OCI-LY3 (cell line): ENCODE data around the gene PRR16.

Experiments
- H2AFZ ChIP-seq: fragments of 200-600, 300-600 bp; shearing (Covaris generic); 2 replicates; pipeline ENCODE4 v1.6.0; 2014; ENCODE audit warnings: antibody characterized with exemption, low read depth, low read length
- H3K27ac ChIP-seq: fragments of 200-600, 300-600 bp; sonication (generic); 2 replicates; pipeline ENCODE4 v1.5.1; 2014; ENCODE audit warnings: mild to moderate bottlenecking, low read length, moderate library complexity, mixed read lengths
- H3K27me3 ChIP-seq: fragments of 200-600, 300-600 bp; sonication (generic); 2 replicates; pipeline ENCODE4 v1.6.1; 2014; ENCODE audit warnings: low read depth, low read length, mixed read lengths
- H3K36me3 ChIP-seq: fragments of 200-600, 300-600 bp; sonication (generic); replicated peaks from 2 replicates; pipeline ENCODE3; 2014; ENCODE audit warnings: low read depth, low read length, mixed read lengths
- H3K4me1 ChIP-seq: fragments of 300-600, 200-600 bp; sonication (generic); 2 replicates; pipeline ENCODE4 v1.6.1; 2014; ENCODE audit warnings: low read length, mixed read lengths
- H3K4me2 ChIP-seq: fragments of 200-600, 300-600 bp; sonication (generic); 2 replicates; pipeline ENCODE4 v1.6.1; 2014; ENCODE audit warnings: low read length, mixed read lengths
- H3K4me3 ChIP-seq: fragments of 300-600, 200-600 bp; sonication (generic); 2 replicates; pipeline ENCODE4 v1.5.1; 2014; ENCODE audit warnings: antibody characterized with exemption, mild to moderate bottlenecking, low read length, moderate library complexity
- H3K79me2 ChIP-seq: fragments of 300-600, 200-600 bp; shearing (Covaris generic); 2 replicates; pipeline ENCODE4 v1.6.1; 2014; ENCODE audit warnings: mild to moderate bottlenecking, low read length, mixed read lengths
- H3K9ac ChIP-seq: fragments of 300-600, 200-600 bp; shearing (Covaris generic); 2 replicates; pipeline ENCODE4 v1.6.0; 2014; ENCODE audit warnings: mild to moderate bottlenecking, low read length, moderate library complexity
- H3K9me3 ChIP-seq: fragments of 200-600, 300-600 bp; shearing (Covaris generic); 2 replicates; pipeline ENCODE4 v1.6.1; 2014; ENCODE audit warnings: low read length, mixed read lengths; ENCODE audit not compliant: insufficient read depth
- H4K20me1 ChIP-seq: fragments of 200-600, 300-600 bp; sonication (generic); 2 replicates; pipeline ENCODE4 v1.6.1; 2016; ENCODE audit warnings: low read length, mixed read lengths; ENCODE audit not compliant: insufficient read depth
- CTCF ChIP-seq: fragments of 200-600, 300-600 bp; sonication (generic); IDR thresholded peaks from 2 replicates; pipeline ENCODE4 v1.5.1; 2014; ENCODE audit warnings: antibody characterized with exemption, low read length, low read depth
- EZH2phosphoT487 ChIP-seq: fragments of 200-600 bp; shearing (Covaris generic); IDR thresholded peaks from 2 replicates; pipeline ENCODE4 v1.6.1; 2018; ENCODE audit warnings: antibody characterized with exemption, mixed run types, low read depth

Gene PRR16

GRCh38 chr5:120703918-120704587 is 240.0 kb downstream of the PRR16 start:
- Histone ChIP-seq H3K9me3 (no peaks in the 10 kb centered on the region), H3K79me2 (no peaks in the 10 kb centered on the region), H2AFZ (no peak overlapping the region), H4K20me1 (no peaks in the 10 kb centered on the region), H3K27ac (no peak overlapping the region), H3K36me3 (no peaks in the 10 kb centered on the region), H3K4me3 (no peak overlapping the region), H3K9ac (no peak overlapping the region), H3K4me1 (no peaks in the 10 kb centered on the region), H3K4me2 (no peak overlapping the region), H3K27me3 (no peaks in the 10 kb centered on the region)
- no peak for TF ChIP-seq CTCF
- TF ChIP-seq EZH2phosphoT487 = no peak

DNA sequence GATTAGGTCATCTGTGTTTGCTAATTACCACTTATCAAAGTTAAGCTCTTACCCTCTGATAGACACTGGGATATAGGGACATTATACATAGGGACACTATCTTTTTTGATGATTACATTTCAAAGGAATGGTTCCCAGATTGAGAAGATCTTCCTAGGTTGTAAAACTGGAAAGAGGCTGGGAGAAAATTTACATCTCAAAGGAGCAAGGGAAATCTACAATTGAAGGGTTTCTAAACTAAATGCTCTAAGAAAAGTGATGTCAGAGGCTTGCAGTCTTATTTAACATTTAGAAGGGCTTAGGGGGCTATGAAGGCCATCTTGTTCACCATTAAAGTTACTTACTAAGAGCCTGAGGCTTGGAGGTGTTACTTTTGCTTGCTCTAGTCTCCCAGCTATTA is 242.8 kb downstream of the PRR16 start:
- H4K20me1 ChIP-seq = no peaks in the 10 kb centered on the region
- no peaks in the 10 kb centered on the region for H3K79me2 ChIP-seq
- H3K4me2 ChIP-seq = no peak overlapping the region
- no peak overlapping the region for H2AFZ ChIP-seq
- no peak overlapping the region for H3K27ac ChIP-seq
- no peak overlapping the region for H3K9ac ChIP-seq
- H3K4me1 ChIP-seq = no peaks in the 10 kb centered on the region
- H3K9me3 ChIP-seq = no peaks in the 10 kb centered on the region
- no peak for TF ChIP-seq CTCF
- no peak for TF ChIP-seq EZH2phosphoT487
- H3K36me3 ChIP-seq = no peaks in the 10 kb centered on the region
- H3K4me3 ChIP-seq = no peak overlapping the region
- no peaks in the 10 kb centered on the region for H3K27me3 ChIP-seq

DNA sequence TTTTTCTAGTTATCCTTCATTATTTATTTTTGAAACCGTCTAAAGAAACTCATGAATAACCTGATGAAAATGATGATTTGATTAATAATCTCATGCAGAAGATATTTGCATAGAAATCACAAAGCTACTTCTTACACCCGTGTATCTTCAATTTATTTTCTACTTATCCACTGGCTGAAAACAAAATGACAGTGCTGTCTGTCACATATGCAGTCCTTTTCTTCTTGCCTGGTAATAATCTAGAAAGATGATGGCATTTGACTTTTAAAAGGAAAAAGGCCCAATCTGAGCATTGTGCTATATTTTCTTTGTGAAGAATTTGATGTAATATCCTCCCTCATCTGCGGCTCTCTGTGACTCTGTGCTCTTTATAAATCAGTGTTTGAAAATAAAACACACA is 253.3 kb downstream of the PRR16 start:
- Histone ChIP-seq H2AFZ (no peak overlapping the region), H3K4me3 (no peak overlapping the region), H3K79me2 (no peaks in the 10 kb centered on the region), H3K36me3 (no peaks in the 10 kb centered on the region), H3K9ac (no peak overlapping the region), H3K4me2 (no peak overlapping the region), H4K20me1 (no peaks in the 10 kb centered on the region), H3K27ac (no peak overlapping the region), H3K4me1 (no peaks in the 10 kb centered on the region), H3K9me3 (no peaks in the 10 kb centered on the region), H3K27me3 (no peaks in the 10 kb centered on the region)
- TF ChIP-seq CTCF (no peak), EZH2phosphoT487 (no peak)

- no peaks in the 10 kb centered on the region for H3K36me3 ChIP-seq
- no peak overlapping the region for H3K9ac ChIP-seq
- no peaks in the 10 kb centered on the region for H3K9me3 ChIP-seq
- H3K79me2 ChIP-seq = no peaks in the 10 kb centered on the region
- H3K27ac ChIP-seq = no peak overlapping the region
- H3K4me1 ChIP-seq = no peaks in the 10 kb centered on the region
- no peak overlapping the region for H2AFZ ChIP-seq
- no peaks in the 10 kb centered on the region for H3K27me3 ChIP-seq
- no peak overlapping the region for H3K4me2 ChIP-seq
- no peaks in the 10 kb centered on the region for H4K20me1 ChIP-seq
- TF ChIP-seq CTCF (no peak), EZH2phosphoT487 (no peak)
- no peak overlapping the region for H3K4me3 ChIP-seq
Observed at GRCh38 chr5:120730214-120730613, 266.1 kb downstream of the PRR16 start.
